ENCODE measurements around the gene PFN1.

PFN1 gene

GRCh38 chr17:4938688-4939545 is 9.4 kb downstream of the PFN1 start:
- POLR2A ChIA-PET (ENCODE audit: low non-redundant PET): interaction anchor here (0.8 to 2.6 kb wide), 4 partner anchors 28 to 59 kb away, joined by 3 to 18 read pairs (median 7); partner anchors contain the start of genes INCA1, KIF1C and SPAG7
- CTCF ChIA-PET: interaction anchor here (0.6 to 1.3 kb wide), 2 partner anchors 30 to 49 kb away, joined by 3 to 7 read pairs; partner anchors contain the start of gene CAMTA2
- H3K27ac ChIP-seq: peak overlapping the region; percentile 98
- TF ChIP-seq CTCF (conservative IDR thresholded peaks at IDR 0.05; ENCODE audit: low read depth): no peak
- no peak for DNase-seq (ENCODE audit: low spot score)

DNA sequence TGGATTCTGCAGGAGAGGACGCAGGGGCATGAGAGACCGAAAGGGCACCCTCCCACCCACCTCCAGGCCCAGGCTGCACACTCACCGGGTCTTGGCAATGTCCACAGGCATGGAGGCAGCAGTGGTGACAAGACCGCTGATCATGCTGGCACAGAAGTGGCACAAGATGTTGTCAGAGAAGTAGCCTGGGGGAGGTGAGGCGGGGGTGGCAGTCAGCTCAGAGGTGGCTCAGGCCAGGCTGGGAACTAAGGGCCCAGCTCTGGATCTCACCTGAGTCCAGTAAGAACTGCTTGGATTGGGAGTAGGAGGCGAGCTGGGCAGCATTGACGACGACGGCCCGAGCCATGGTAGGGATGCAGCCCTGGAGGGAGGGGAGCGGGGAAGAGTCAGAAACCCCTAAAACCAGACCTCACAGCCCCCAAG is 10.2 kb downstream of the PFN1 start:
- POLR2A ChIA-PET (ENCODE audit: low non-redundant PET): no interaction called here
- no peak for DNase-seq (ENCODE audit: low spot score)
- peak overlapping the region; percentile 98 for H3K27ac ChIP-seq
- TF ChIP-seq CTCF (conservative IDR thresholded peaks at IDR 0.05; ENCODE audit: low read depth): no peak
- CTCF ChIA-PET: interaction anchor here (1.3 kb wide), 1 partner anchor 29 kb away, joined by 7 read pairs; no protein-coding TSS in a partner anchor

DNA sequence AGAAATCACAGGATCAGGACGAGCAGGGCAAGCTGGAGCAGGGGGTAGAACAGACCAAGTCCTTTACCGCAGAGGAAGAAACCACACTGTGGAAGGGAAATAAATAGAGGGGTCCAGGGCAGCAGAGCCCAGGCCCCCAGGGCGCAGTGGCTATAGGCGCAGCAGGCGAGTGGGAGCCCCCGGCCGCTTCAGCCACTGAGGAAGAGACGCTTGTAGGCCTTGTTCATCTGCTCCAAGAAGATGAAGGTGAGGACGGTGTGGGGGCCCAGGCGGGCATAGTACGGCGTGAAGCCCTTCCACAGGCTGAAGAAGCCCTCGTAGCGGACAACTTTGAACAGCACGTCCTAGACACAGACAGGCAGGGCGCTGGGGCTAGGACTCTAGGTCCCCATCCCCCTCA is 10.8 kb downstream of the PFN1 start:
- DNase-seq (ENCODE audit: low spot score): no peak
- H3K27ac ChIP-seq: peak overlapping the region; percentile 98
- ChIA-PET POLR2A (ENCODE audit: low non-redundant PET) (no interaction called here), CTCF (no interaction called here)
- no peak for TF ChIP-seq CTCF (conservative IDR thresholded peaks at IDR 0.05; ENCODE audit: low read depth)

GRCh38 chr17:4936436-4936835 is 11.9 kb downstream of the PFN1 start:
- no peak for DNase-seq (ENCODE audit: low spot score)
- peak overlapping the region; percentile 98 for H3K27ac ChIP-seq
- ChIA-PET POLR2A (ENCODE audit: low non-redundant PET) (no interaction called here), CTCF (no interaction called here)
- TF ChIP-seq CTCF (conservative IDR thresholded peaks at IDR 0.05; ENCODE audit: low read depth): no peak

DNA sequence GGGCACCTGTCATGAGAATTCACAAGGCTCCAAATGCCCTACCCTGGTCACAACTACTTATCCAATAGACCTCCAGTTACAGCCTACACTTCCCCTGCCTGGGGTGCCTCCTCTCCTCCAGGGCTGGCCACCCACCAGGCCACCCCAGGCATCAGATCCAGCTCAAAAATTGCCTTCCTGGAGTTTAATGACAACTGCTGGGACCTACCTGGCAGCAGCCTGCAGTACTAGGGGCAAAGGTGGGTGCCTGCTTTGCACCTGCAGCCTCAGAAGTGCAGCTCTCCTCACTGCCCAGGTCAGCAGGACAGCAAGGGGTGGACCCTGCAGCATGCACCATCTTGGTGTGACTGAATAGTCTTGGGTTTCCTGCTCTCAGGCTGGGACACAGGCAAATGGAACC is 12.7 kb downstream of the PFN1 start:
- CTCF ChIA-PET: interaction anchor here (2.0 kb wide), 1 partner anchor 26 kb away, joined by 9 read pairs; no protein-coding TSS in a partner anchor
- DNase-seq (ENCODE audit: low spot score): no peak
- peak overlapping the region; percentile 98 for H3K27ac ChIP-seq
- POLR2A ChIA-PET (ENCODE audit: low non-redundant PET): no interaction called here
- TF ChIP-seq CTCF (conservative IDR thresholded peaks at IDR 0.05; ENCODE audit: low read depth): no peak

- TF ChIP-seq CTCF (conservative IDR thresholded peaks at IDR 0.05; ENCODE audit: low read depth): no peak
- no peak for DNase-seq (ENCODE audit: low spot score)
- CTCF ChIA-PET: interaction anchor here (0.5 to 2.0 kb wide), 3 partner anchors 25 to 53 kb away, joined by 3 to 9 read pairs (median 4); partner anchors contain the start of gene CHRNE
- peak overlapping the region; percentile 27 for H3K27ac ChIP-seq
- POLR2A ChIA-PET (ENCODE audit: low non-redundant PET): interaction anchor here (0.5 kb wide), 1 partner anchor 252 kb away, joined by 3 read pairs; no protein-coding TSS in a partner anchor
These were observed 14.0 kb downstream of the PFN1 start for GRCh38 chr17:4934173-4934979.
